Activated naive CD8-positive, alpha-beta T cell treated with anti-CD3 and anti-CD28 coated beads for 36 hours (primary cell): ENCODE data around the gene C1QL4. TPM values are rescaled to one million over a fixed set of nuclear protein-coding genes. Genes with fewer than 3 reads are reported as not detected.
"Not testable (repeated sequence)": the region's sequence is repeated elsewhere in the genome, so short reads cannot be mapped to it uniquely, and the experiment has no call there.

Experiments used
- DNase-seq: peaks from one replicate; pipeline ENCODE4 v3.0.0; 2021
- H3K27ac Mint-ChIP-seq: one replicate; pipeline ENCODE4 v1.8.0; 2022; ENCODE audit warnings: mild to moderate bottlenecking, moderate library complexity, mixed read lengths
- H3K27me3 Mint-ChIP-seq: one replicate; pipeline ENCODE4 v1.8.0; 2022; ENCODE audit warnings: mild to moderate bottlenecking, mixed read lengths
- H3K36me3 Mint-ChIP-seq: one replicate; pipeline ENCODE4 v1.8.0; 2021; ENCODE audit warnings: mild to moderate bottlenecking, mixed read lengths
- H3K4me1 Mint-ChIP-seq: one replicate; pipeline ENCODE4 v1.8.0; 2021; ENCODE audit warnings: mixed read lengths
- H3K4me3 Mint-ChIP-seq: one replicate; pipeline ENCODE4 v1.8.0; 2022; ENCODE audit warnings: mild to moderate bottlenecking, moderate library complexity, mixed read lengths
- H3K9me3 Mint-ChIP-seq: one replicate; pipeline ENCODE4 v1.8.0; 2022; ENCODE audit warnings: mixed read lengths
- total RNA-seq, 2 experiments: library from RNA; stranded (reverse); gene quantifications; one replicate each; pipeline ENCODE4 v1.2.3, GENCODE V29; 2021

Gene C1QL4
- total RNA-seq, 2 experiments from 2014 or later, result not detected

GRCh38 chr12:49342066-49342913 is 5.3 kb upstream of the C1QL4 start:
- Mint-ChIP-seq H3K4me3 (peak overlapping the region; percentile 34), H3K27ac (no peak overlapping the region), H3K27me3 (peaks cover 96% of the 10 kb centered on the region), H3K4me1 (peaks cover 33% of the 10 kb centered on the region), H3K9me3 (no peaks in the 10 kb centered on the region), H3K36me3 (no peaks in the 10 kb centered on the region)
- DNase-seq, result peak; percentile 87

- no peak overlapping the region for H3K4me3 Mint-ChIP-seq
- DNase-seq, result no peak
Observed at GRCh38 chr12:49341777-49342065, 4.7 kb upstream of the C1QL4 start.

GRCh38 chr12:49340971-49341776 is 4.2 kb upstream of the C1QL4 start:
- H3K27ac Mint-ChIP-seq, result no peak overlapping the region
- no peaks in the 10 kb centered on the region for H3K9me3 Mint-ChIP-seq
- no peak overlapping the region for H3K4me3 Mint-ChIP-seq
- no peak for DNase-seq
- peaks cover 94% of the 10 kb centered on the region for H3K27me3 Mint-ChIP-seq
- H3K4me1 Mint-ChIP-seq, result peaks cover 28% of the 10 kb centered on the region
- H3K36me3 Mint-ChIP-seq, result no peaks in the 10 kb centered on the region

More at GRCh38 chr12:49341777-49342065, 4.7 kb upstream of the C1QL4 start:
- Mint-ChIP-seq H3K27ac (no peak overlapping the region), H3K27me3 (peaks cover 96% of the 10 kb centered on the region), H3K36me3 (no peaks in the 10 kb centered on the region), H3K9me3 (no peaks in the 10 kb centered on the region), H3K4me1 (peaks cover 32% of the 10 kb centered on the region)

- H3K9me3 Mint-ChIP-seq, result no peaks in the 10 kb centered on the region
- peaks cover 25% of the 10 kb centered on the region for H3K4me1 Mint-ChIP-seq
- no peak overlapping the region for H3K27ac Mint-ChIP-seq
- no peaks in the 10 kb centered on the region for H3K36me3 Mint-ChIP-seq
- no peak for DNase-seq
- peaks cover 92% of the 10 kb centered on the region for H3K27me3 Mint-ChIP-seq
- H3K4me3 Mint-ChIP-seq, result no peak overlapping the region
Observed at GRCh38 chr12:49340095-49340870, 3.3 kb upstream of the C1QL4 start.

GRCh38 chr12:49339464-49339861 is 2.5 kb upstream of the C1QL4 start:
- Mint-ChIP-seq H3K27me3 (peaks cover 94% of the 10 kb centered on the region), H3K4me3 (no peak overlapping the region), H3K4me1 (peaks cover 26% of the 10 kb centered on the region), H3K36me3 (no peaks in the 10 kb centered on the region), H3K27ac (no peak overlapping the region), H3K9me3 (no peaks in the 10 kb centered on the region)
- DNase-seq, result no peak

GRCh38 chr12:49338830-49339463 is 2.0 kb upstream of the C1QL4 start:
- no peaks in the 10 kb centered on the region for H3K9me3 Mint-ChIP-seq

GRCh38 chr12:49335955-49336644 is 888 bp downstream of the C1QL4 start:
- Mint-ChIP-seq H3K4me3 (no peak overlapping the region), H3K9me3 (no peaks in the 10 kb centered on the region), H3K4me1 (peaks cover 19% of the 10 kb centered on the region), H3K27me3 (peaks cover 93% of the 10 kb centered on the region), H3K36me3 (peaks cover 4% of the 10 kb centered on the region), H3K27ac (no peak overlapping the region)
- DNase-seq, result no peak

More at GRCh38 chr12:49338830-49339463, 2.0 kb upstream of the C1QL4 start:
- Mint-ChIP-seq H3K36me3 (no peaks in the 10 kb centered on the region), H3K4me3 (no peak overlapping the region), H3K27ac (no peak overlapping the region), H3K4me1 (peaks cover 24% of the 10 kb centered on the region), H3K27me3 (peaks cover 94% of the 10 kb centered on the region)
- DNase-seq, result no peak

GRCh38 chr12:49335118-49335954 is 1.7 kb downstream of the C1QL4 start:
- Mint-ChIP-seq H3K4me1 (peaks cover 19% of the 10 kb centered on the region), H3K27me3 (peaks cover 86% of the 10 kb centered on the region), H3K27ac (no peak overlapping the region), H3K36me3 (peaks cover 8% of the 10 kb centered on the region), H3K4me3 (no peak overlapping the region), H3K9me3 (no peaks in the 10 kb centered on the region)
- no peak for DNase-seq

GRCh38 chr12:49334681-49335080 is 2.3 kb downstream of the C1QL4 start:
- Mint-ChIP-seq H3K27ac (no peak overlapping the region), H3K27me3 (peaks cover 79% of the 10 kb centered on the region), H3K9me3 (no peaks in the 10 kb centered on the region), H3K4me3 (no peak overlapping the region), H3K4me1 (peaks cover 19% of the 10 kb centered on the region), H3K36me3 (peaks cover 8% of the 10 kb centered on the region)
- no peak for DNase-seq

GRCh38 chr12:49334226-49334625 is 2.8 kb downstream of the C1QL4 start:
- H3K9me3 Mint-ChIP-seq, result no peaks in the 10 kb centered on the region
- H3K36me3 Mint-ChIP-seq, result peaks cover 8% of the 10 kb centered on the region
- H3K27me3 Mint-ChIP-seq, result peaks cover 75% of the 10 kb centered on the region
- H3K27ac Mint-ChIP-seq, result no peak overlapping the region
- H3K4me1 Mint-ChIP-seq, result peaks cover 19% of the 10 kb centered on the region
- no peak overlapping the region for H3K4me3 Mint-ChIP-seq
- DNase-seq, result no peak

GRCh38 chr12:49333778-49334177 is 3.2 kb downstream of the C1QL4 start:
- H3K9me3 Mint-ChIP-seq, H3K27ac Mint-ChIP-seq, H3K4me3 Mint-ChIP-seq, DNase-seq: not testable (repeated sequence)
- peaks cover 70% of the 10 kb centered on the region for H3K27me3 Mint-ChIP-seq
- H3K4me1 Mint-ChIP-seq, result peaks cover 19% of the 10 kb centered on the region
- peaks cover 13% of the 10 kb centered on the region for H3K36me3 Mint-ChIP-seq

- Mint-ChIP-seq H3K4me3 (peak overlapping the region; percentile 56), H3K9me3 (no peaks in the 10 kb centered on the region), H3K4me1 (peaks cover 18% of the 10 kb centered on the region), H3K27ac (no peak overlapping the region), H3K27me3 (peaks cover 62% of the 10 kb centered on the region), H3K36me3 (peaks cover 14% of the 10 kb centered on the region)
- no peak for DNase-seq
Observed at GRCh38 chr12:49332891-49333371, 4.1 kb downstream of the C1QL4 start.

- peaks cover 17% of the 10 kb centered on the region for H3K36me3 Mint-ChIP-seq
- no peak overlapping the region for H3K27ac Mint-ChIP-seq
- H3K4me1 Mint-ChIP-seq, result peaks cover 14% of the 10 kb centered on the region
- H3K4me3 Mint-ChIP-seq, result no peak overlapping the region
- DNase-seq, result no peak
- H3K27me3 Mint-ChIP-seq, result peaks cover 57% of the 10 kb centered on the region
- H3K9me3 Mint-ChIP-seq, result no peaks in the 10 kb centered on the region
Observed at GRCh38 chr12:49332441-49332861, 4.5 kb downstream of the C1QL4 start.
